ENCODE measurements around the gene PDIA5.

DNA sequence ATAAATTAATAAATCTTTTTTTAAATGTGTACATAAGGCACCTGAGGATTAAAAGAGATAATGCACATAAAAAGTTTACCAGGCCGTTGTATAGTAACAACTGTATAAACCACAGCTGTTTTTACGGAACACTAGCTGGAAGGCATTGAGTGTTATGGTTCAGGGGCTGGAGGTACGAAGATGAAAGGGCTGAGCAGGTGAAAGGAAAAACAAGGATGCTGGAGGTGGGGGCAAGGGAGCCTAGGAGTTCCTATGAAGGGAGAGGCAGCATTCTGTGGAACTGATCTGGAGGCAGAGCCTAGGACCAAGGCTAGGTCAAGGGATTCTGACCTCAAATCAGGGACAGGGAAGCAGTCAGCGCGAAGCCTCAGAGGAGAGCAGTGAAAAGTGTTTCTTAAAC is 47.2 kb upstream of the PDIA5 start:
- TF ChIP-seq, protein P1, sequence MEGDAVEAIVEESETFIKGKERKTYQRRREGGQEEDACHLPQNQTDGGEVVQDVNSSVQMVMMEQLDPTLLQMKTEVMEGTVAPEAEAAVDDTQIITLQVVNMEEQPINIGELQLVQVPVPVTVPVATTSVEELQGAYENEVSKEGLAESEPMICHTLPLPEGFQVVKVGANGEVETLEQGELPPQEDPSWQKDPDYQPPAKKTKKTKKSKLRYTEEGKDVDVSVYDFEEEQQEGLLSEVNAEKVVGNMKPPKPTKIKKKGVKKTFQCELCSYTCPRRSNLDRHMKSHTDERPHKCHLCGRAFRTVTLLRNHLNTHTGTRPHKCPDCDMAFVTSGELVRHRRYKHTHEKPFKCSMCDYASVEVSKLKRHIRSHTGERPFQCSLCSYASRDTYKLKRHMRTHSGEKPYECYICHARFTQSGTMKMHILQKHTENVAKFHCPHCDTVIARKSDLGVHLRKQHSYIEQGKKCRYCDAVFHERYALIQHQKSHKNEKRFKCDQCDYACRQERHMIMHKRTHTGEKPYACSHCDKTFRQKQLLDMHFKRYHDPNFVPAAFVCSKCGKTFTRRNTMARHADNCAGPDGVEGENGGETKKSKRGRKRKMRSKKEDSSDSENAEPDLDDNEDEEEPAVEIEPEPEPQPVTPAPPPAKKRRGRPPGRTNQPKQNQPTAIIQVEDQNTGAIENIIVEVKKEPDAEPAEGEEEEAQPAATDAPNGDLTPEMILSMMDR (IDR thresholded peaks at IDR 0.05): no peak
- no peak for TF ChIP-seq POLR2A (IDR thresholded peaks at IDR 0.05)
